Transverse colon (tissue), 4 donors: Measurements from ENCODE around the gene CDCP2. TPM values are rescaled to one million over a fixed set of nuclear protein-coding genes. Genes with fewer than 3 reads are reported as not detected.

Experiments
- DNase-seq: peaks from one replicate; pipeline ENCODE4 v3.0.0-alpha.2; 2019
- H3K27ac ChIP-seq, 4 donors: fragments of 200-600 bp; sonication (generic); 2 replicates each; pipeline ENCODE4 v1.5.1; 2016 to 2018; ENCODE audit warnings: inconsistent platforms in 4 of 4
- H3K27me3 ChIP-seq: fragments of 200-600 bp; sonication (generic); 2 replicates; pipeline ENCODE4 v1.5.1; 2017; ENCODE audit warnings: inconsistent platforms
- H3K36me3 ChIP-seq, 4 donors: fragments of 200-600 bp; sonication (generic); 2 replicates each; pipeline ENCODE4 v1.5.1; 2017 to 2019; ENCODE audit warnings: inconsistent platforms in 4 of 4
- H3K4me1 ChIP-seq, 4 donors: fragments of 200-600 bp; sonication (generic); 2 replicates each; pipeline ENCODE4 v1.5.1; 2017 to 2020; ENCODE audit warnings: inconsistent platforms in 4 of 4
- H3K4me3 ChIP-seq, 4 donors: fragments of 200-600 bp; sonication (generic); 1 replicate in 1 of 4; 2 replicates in 3 of 4; pipeline versions ENCODE4 v1.5.1 to v1.6.1; 2017 to 2019; ENCODE audit warnings: inconsistent platforms in 4 of 4
- H3K9me3 ChIP-seq, 2 donors: fragments of 200-600 bp; sonication (generic); 2 replicates each; pipeline ENCODE4 v1.5.1; 2017 to 2019; ENCODE audit warnings: inconsistent platforms in 2 of 2
- CTCF ChIP-seq, 5 experiments: fragments of 200-600 bp in 3 of 5; fragments of 450-650 bp in 2 of 5; sonication (generic) in 3 of 5; IDR thresholded peaks; 1 replicate in 2 of 5; 2 replicates in 3 of 5; pipeline ENCODE4 v1.5.1; 2016 to 2017; ENCODE audit warnings: antibody characterized with exemption in 5 of 5, inconsistent platforms in 3 of 5, mild to moderate bottlenecking in 2 of 5, moderate library complexity in 1 of 5
- EP300 ChIP-seq: sonication (generic); formaldehyde crosslinking; IDR thresholded peaks from one replicate; pipeline ENCODE4 v1.6.1; 2017; ENCODE audit warnings: antibody characterized with exemption, low read depth
- POLR2A ChIP-seq: fragments of 450-650 bp; IDR thresholded peaks from one replicate; pipeline ENCODE4 v1.6.1; 2016; ENCODE audit warnings: antibody characterized with exemption, mild to moderate bottlenecking, moderate library complexity
- POLR2AphosphoS5 ChIP-seq, 3 donors: sonication (generic); formaldehyde crosslinking; IDR thresholded peaks; one replicate each; pipeline ENCODE4 v1.6.1; 2016; ENCODE audit warnings: antibody characterized with exemption in 3 of 3
- WGBS, 2 donors: methylation state at CpG; one replicate each; pipeline ENCODE4 v1.1.5; 2018; ENCODE audit warnings: low coverage in 1 of 2; 5-methylcytosine and 5-hydroxymethylcytosine counted together
- in situ Hi-C, 4 donors: fragments of 200-750 bp; cut with MboI; loops; one replicate each; pipeline versions ENCODE4 v1.15.0 to v1.15.1; 2017; ENCODE audit warnings: low sequenced_read_pairs in 3 of 4, low pct_ligation_motif_present in 1 of 4, low pct_unique_long_range_greater_than_20kb in 1 of 4
- intact Hi-C: fragments of 100-400 bp; cut with DNase I; formaldehyde crosslinking; loops from one replicate; pipeline ENCODE4 v1.15.1; 2023; ENCODE audit warnings: low total_unique reads
- small RNA-seq, 4 donors: library from RNA; depleted of rRNA; stranded (forward); fragments of <200 nt; gene quantifications; one replicate each; pipeline ENCODE3, GENCODE V24; 2016
- total RNA-seq, 4 donors: library from RNA; depleted of rRNA; stranded (reverse); fragments of >200 nt; gene quantifications; one replicate each; pipeline ENCODE4 v1.1.0, GENCODE V29; 2016

CDCP2 gene
- total RNA-seq, 4 donors from 2014 or later = 0.48 TPM; not detected in 3

GRCh38 chr1:54091666-54092065 is 61.1 kb downstream of the CDCP2 start:
- TF ChIP-seq EP300 (no peak), POLR2AphosphoS5 (IDR thresholded peaks at IDR 0.05) (no peak), CTCF (IDR thresholded peaks at IDR 0.05) (no peak), POLR2A (no peak)
- in situ Hi-C loops (no loop called here), intact Hi-C loops (no loop called here)
- Histone ChIP-seq H3K9me3 (no peaks in the 10 kb centered on the region), H3K27ac (no peak overlapping the region), H3K4me3 (no peak overlapping the region), H3K4me1 (peaks cover 11 to 30% (median 21%) of the 10 kb centered on the region in 4 donors), H3K27me3 (no peaks in the 10 kb centered on the region), H3K36me3 (no peaks in the 10 kb centered on the region)
- WGBS, 2 donors = 90 to 93% methylated on average over 3 of the region's 3 CpGs
- no peak for DNase-seq

- WGBS, 2 donors = 90 to 93% methylated on average over 5 of the region's 5 CpGs
- TF ChIP-seq POLR2AphosphoS5 (IDR thresholded peaks at IDR 0.05) = no peak
- TF ChIP-seq CTCF (IDR thresholded peaks at IDR 0.05) = no peak
- TF ChIP-seq POLR2A = no peak
- no peak for TF ChIP-seq EP300
- Histone ChIP-seq H3K27me3 (no peaks in the 10 kb centered on the region), H3K4me1 (peaks cover 0 to 5% (median 0%) of the 10 kb centered on the region in 4 donors), H3K9me3 (no peaks in the 10 kb centered on the region), H3K4me3 (no peak overlapping the region), H3K27ac (no peak overlapping the region), H3K36me3 (no peaks in the 10 kb centered on the region)
- intact Hi-C loops = no loop called here
- DNase-seq = no peak
- in situ Hi-C loops = no loop called here
Measured at GRCh38 chr1:54088385-54088784, 64.4 kb downstream of the CDCP2 start.

- Histone ChIP-seq H3K27ac (no peak overlapping the region), H3K4me3 (no peak overlapping the region), H3K27me3 (no peaks in the 10 kb centered on the region), H3K9me3 (no peaks in the 10 kb centered on the region), H3K4me1 (peaks cover 0 to 5% (median 0%) of the 10 kb centered on the region in 4 donors), H3K36me3 (no peaks in the 10 kb centered on the region)
- in situ Hi-C loops (no loop called here), intact Hi-C loops (no loop called here)
- TF ChIP-seq CTCF (IDR thresholded peaks at IDR 0.05) (no peak), POLR2AphosphoS5 (IDR thresholded peaks at IDR 0.05) (no peak), POLR2A (no peak), EP300 (no peak)
- no peak for DNase-seq
- 69 to 70% methylated on average over 1 of the region's 1 CpG for WGBS, 2 donors
Measured at GRCh38 chr1:54086754-54087153, 66.0 kb downstream of the CDCP2 start.

GRCh38 chr1:54084794-54085193 is 68.0 kb downstream of the CDCP2 start:
- H3K9me3 ChIP-seq = no peaks in the 10 kb centered on the region
- no peaks in the 10 kb centered on the region for H3K36me3 ChIP-seq
- 96 to 100% methylated on average over 2 of the region's 2 CpGs for WGBS, 2 donors
- H3K27ac ChIP-seq = no peak overlapping the region
- in situ Hi-C loops (no loop called here), intact Hi-C loops (no loop called here)
- H3K27me3 ChIP-seq = no peaks in the 10 kb centered on the region
- peaks cover 0 to 12% (median 1%) of the 10 kb centered on the region in 4 donors for H3K4me1 ChIP-seq
- TF ChIP-seq CTCF (IDR thresholded peaks at IDR 0.05) (no peak), EP300 (no peak), POLR2A (no peak), POLR2AphosphoS5 (IDR thresholded peaks at IDR 0.05) (no peak)
- H3K4me3 ChIP-seq = no peak overlapping the region
- no peak for DNase-seq

Small RNA genes within 50 kb of the gene (small RNA-seq; reads per million reads assigned to genes)
- gene AL353898.1 (0 reads per million in 4 donors), gene AL353898.2 (0 reads per million in 4 donors)

Other genes starting within 250 kb of the CDCP2 start
- 10 to 100 TPM in 3 of 4 donors, 1 to 10 TPM in 1; 4.2 to 22.5 (median 12.9) TPM for gene IFT25, start 207.3 kb downstream of the CDCP2 start, total RNA-seq
- 10 to 100 TPM in 3 of 4 donors, 1 to 10 TPM in 1; 4.4 to 24.7 (median 17.5) TPM for gene LRRC42, start 206.7 kb downstream of the CDCP2 start, total RNA-seq
- gene LDLRAD1, start 134.8 kb downstream of the CDCP2 start, total RNA-seq = not detected
- gene TMEM59, start 99.8 kb downstream of the CDCP2 start, total RNA-seq = 100 to 1,000 TPM in 3 of 4 donors, 10 to 100 TPM in 1; 71.6 to 858 (median 226) TPM
- gene TCEANC2, start 99.4 kb downstream of the CDCP2 start, total RNA-seq = 1 to 10 TPM; 1.4 to 7.1 (median 5.7) TPM
- 1 to 10 TPM; 1.9 to 5.1 (median 3.6) TPM for gene CYB5RL, start 47.0 kb upstream of the CDCP2 start, total RNA-seq
- gene MRPL37, start 47.2 kb upstream of the CDCP2 start, total RNA-seq = 100 to 1,000 TPM in 1 of 4 donors, 10 to 100 TPM in 2, 1 to 10 TPM in 1; 9.7 to 122 (median 57.8) TPM